ENCODE data around the gene SUCLG1. TPM values are rescaled to one million over a fixed set of nuclear protein-coding genes. Genes with fewer than 3 reads are reported as not detected.

SUCLG1 gene
- total RNA-seq, 1 donor from 2014 or later, result 55.0 TPM

- DNase-seq (ENCODE audit: low read depth in 2 of 2), result no peak
Measured at GRCh38 chr2:84461310-84461709, 2.2 kb upstream of the SUCLG1 start.

GRCh38 chr2:84460670-84461069 lies 1.6 kb upstream of the SUCLG1 start:
- DNase-seq (ENCODE audit: low read depth in 2 of 2), result no peak

GRCh38 chr2:84459944-84460429 lies 907 bp upstream of the SUCLG1 start:
- no peak for DNase-seq (ENCODE audit: low read depth in 2 of 2)

GRCh38 chr2:84458551-84459017 lies 496 bp downstream of the SUCLG1 start:
- DNase-seq (ENCODE audit: low read depth in 2 of 2), result peak; percentile 24

GRCh38 chr2:84457686-84458085 lies 1.4 kb downstream of the SUCLG1 start:
- DNase-seq (ENCODE audit: low read depth in 2 of 2), result no peak

- DNase-seq (ENCODE audit: low read depth in 2 of 2), result no peak
Measured at GRCh38 chr2:84456156-84456555, 2.9 kb downstream of the SUCLG1 start.

GRCh38 chr2:84454581-84454980 lies 4.5 kb downstream of the SUCLG1 start:
- DNase-seq (ENCODE audit: low read depth in 2 of 2), result no peak

GRCh38 chr2:84452624-84453023 lies 6.5 kb downstream of the SUCLG1 start:
- DNase-seq (ENCODE audit: low read depth in 2 of 2), result no peak

- DNase-seq (ENCODE audit: low read depth in 2 of 2), result no peak
Measured at GRCh38 chr2:84451579-84451978, 7.5 kb downstream of the SUCLG1 start.

- no peak for DNase-seq (ENCODE audit: low read depth in 2 of 2)
Measured at GRCh38 chr2:84450288-84451227, 8.5 kb downstream of the SUCLG1 start.

- DNase-seq (ENCODE audit: low read depth in 2 of 2), result no peak
Measured at GRCh38 chr2:84449711-84450110, 9.4 kb downstream of the SUCLG1 start.

- no peak for DNase-seq (ENCODE audit: low read depth in 2 of 2)
Measured at GRCh38 chr2:84449055-84449454, 10.0 kb downstream of the SUCLG1 start.

GRCh38 chr2:84443477-84443876 lies 15.6 kb downstream of the SUCLG1 start:
- no peak for DNase-seq (ENCODE audit: low read depth in 2 of 2)

GRCh38 chr2:84442888-84443287 lies 16.2 kb downstream of the SUCLG1 start:
- DNase-seq (ENCODE audit: low read depth in 2 of 2), result no peak

GRCh38 chr2:84441505-84441904 lies 17.6 kb downstream of the SUCLG1 start:
- DNase-seq (ENCODE audit: low read depth in 2 of 2), result no peak

GRCh38 chr2:84441036-84441435 lies 18.0 kb downstream of the SUCLG1 start:
- DNase-seq (ENCODE audit: low read depth in 2 of 2), result no peak

- DNase-seq (ENCODE audit: low read depth in 2 of 2), result peak; percentile 7 to 14
Measured at GRCh38 chr2:84435345-84436025, 23.6 kb downstream of the SUCLG1 start.

- no peak for DNase-seq (ENCODE audit: low read depth in 2 of 2)
Measured at GRCh38 chr2:84429328-84429727, 29.8 kb downstream of the SUCLG1 start.

- no peak for DNase-seq (ENCODE audit: low read depth in 2 of 2)
Measured at GRCh38 chr2:84427235-84428138, 31.6 kb downstream of the SUCLG1 start.

GRCh38 chr2:84425310-84425709 lies 33.8 kb downstream of the SUCLG1 start:
- DNase-seq (ENCODE audit: low read depth in 2 of 2), result no peak

GRCh38 chr2:84424152-84424551 lies 34.9 kb downstream of the SUCLG1 start:
- DNase-seq (ENCODE audit: low read depth in 2 of 2), result peak; percentile 16 to 24

Measured in lung microvascular endothelial cell (primary cell).